Mucosa of stomach (tissue), 1 donor: Measurements from ENCODE around the gene DGKD.
A peak's percentile ranks its signal among the peaks of the same experiment; 100 is the strongest.

Experiments
- H3K27me3 ChIP-seq: one replicate; pipeline ENCODE4 v1.7.0; 2013; ENCODE audit warnings: mild to moderate bottlenecking, low read length; ENCODE audit not compliant: control insufficient read depth, insufficient read depth
- H3K36me3 ChIP-seq: one replicate; pipeline ENCODE4 v1.7.0; 2013; ENCODE audit warnings: low read length; ENCODE audit not compliant: control insufficient read depth, insufficient read depth
- H3K4me1 ChIP-seq: one replicate; pipeline ENCODE4 v1.7.0; 2013; ENCODE audit warnings: mild to moderate bottlenecking, low read length; ENCODE audit not compliant: control insufficient read depth, insufficient read depth
- H3K4me3 ChIP-seq: one replicate; pipeline ENCODE4 v1.7.0; 2013; ENCODE audit warnings: low read length
- H3K9ac ChIP-seq: one replicate; pipeline ENCODE4 v1.7.0; 2013; ENCODE audit warnings: mild to moderate bottlenecking, low read length, moderate library complexity
- H3K9me3 ChIP-seq: one replicate; pipeline ENCODE4 v1.7.0; 2013; ENCODE audit warnings: mild to moderate bottlenecking, low read length, moderate library complexity; ENCODE audit not compliant: control insufficient read depth
- donor health status: Pancreatic carcinoma.

DGKD gene

GRCh38 chr2:233341296-233341695 is 13.0 kb upstream of the DGKD start:
- Histone ChIP-seq H3K4me1 (peaks cover 10% of the 10 kb centered on the region), H3K27me3 (no peaks in the 10 kb centered on the region), H3K36me3 (no peaks in the 10 kb centered on the region), H3K9me3 (no peaks in the 10 kb centered on the region), H3K9ac (no peak overlapping the region), H3K4me3 (no peak overlapping the region)

GRCh38 chr2:233342301-233342700 is 12.0 kb upstream of the DGKD start:
- Histone ChIP-seq H3K36me3 (no peaks in the 10 kb centered on the region), H3K4me3 (no peak overlapping the region), H3K9ac (no peak overlapping the region), H3K4me1 (peaks cover 10% of the 10 kb centered on the region), H3K27me3 (no peaks in the 10 kb centered on the region), H3K9me3 (no peaks in the 10 kb centered on the region)

- no peaks in the 10 kb centered on the region for H3K36me3 ChIP-seq
- H3K9ac ChIP-seq = no peak overlapping the region
- no peaks in the 10 kb centered on the region for H3K27me3 ChIP-seq
- no peak overlapping the region for H3K4me3 ChIP-seq
- H3K9me3 ChIP-seq = no peaks in the 10 kb centered on the region
- peaks cover 9% of the 10 kb centered on the region for H3K4me1 ChIP-seq
Observed at GRCh38 chr2:233343171-233343705, 11.1 kb upstream of the DGKD start.

GRCh38 chr2:233346376-233346775 is 7.9 kb upstream of the DGKD start:
- Histone ChIP-seq H3K4me1 (peaks cover 21% of the 10 kb centered on the region), H3K9ac (no peak overlapping the region), H3K9me3 (no peaks in the 10 kb centered on the region), H3K4me3 (no peak overlapping the region), H3K36me3 (no peaks in the 10 kb centered on the region), H3K27me3 (no peaks in the 10 kb centered on the region)

- Histone ChIP-seq H3K9ac (no peak overlapping the region), H3K4me3 (no peak overlapping the region), H3K27me3 (no peaks in the 10 kb centered on the region)
Observed at GRCh38 chr2:233346930-233347329, 7.4 kb upstream of the DGKD start.

GRCh38 chr2:233349005-233349998 is 5.0 kb upstream of the DGKD start:
- H3K9ac ChIP-seq = no peak overlapping the region
- H3K4me1 ChIP-seq = peaks cover 32% of the 10 kb centered on the region
- no peak overlapping the region for H3K4me3 ChIP-seq
- no peaks in the 10 kb centered on the region for H3K9me3 ChIP-seq
- no peaks in the 10 kb centered on the region for H3K36me3 ChIP-seq
- no peaks in the 10 kb centered on the region for H3K27me3 ChIP-seq

More at GRCh38 chr2:233346930-233347329, 7.4 kb upstream of the DGKD start:
- Histone ChIP-seq H3K9me3 (no peaks in the 10 kb centered on the region), H3K36me3 (no peaks in the 10 kb centered on the region), H3K4me1 (peaks cover 21% of the 10 kb centered on the region)

GRCh38 chr2:233350708-233351107 is 3.6 kb upstream of the DGKD start:
- Histone ChIP-seq H3K9me3 (no peaks in the 10 kb centered on the region), H3K27me3 (no peaks in the 10 kb centered on the region), H3K36me3 (no peaks in the 10 kb centered on the region), H3K9ac (no peak overlapping the region), H3K4me1 (peaks cover 36% of the 10 kb centered on the region), H3K4me3 (no peak overlapping the region)

- Histone ChIP-seq H3K4me3 (no peak overlapping the region), H3K9me3 (no peaks in the 10 kb centered on the region), H3K9ac (no peak overlapping the region), H3K27me3 (no peaks in the 10 kb centered on the region), H3K4me1 (peaks cover 43% of the 10 kb centered on the region), H3K36me3 (no peaks in the 10 kb centered on the region)
Observed at GRCh38 chr2:233351423-233351822, 2.9 kb upstream of the DGKD start.

- peaks cover 51% of the 10 kb centered on the region for H3K4me1 ChIP-seq
- no peak overlapping the region for H3K9ac ChIP-seq
Observed at GRCh38 chr2:233352141-233352842, 2.0 kb upstream of the DGKD start.

GRCh38 chr2:233353101-233353768 is 1.1 kb upstream of the DGKD start:
- no peaks in the 10 kb centered on the region for H3K36me3 ChIP-seq
- H3K4me1 ChIP-seq = peaks cover 51% of the 10 kb centered on the region
- H3K9me3 ChIP-seq = no peaks in the 10 kb centered on the region
- peak overlapping the region; percentile 38 for H3K9ac ChIP-seq
- no peak overlapping the region for H3K4me3 ChIP-seq
- H3K27me3 ChIP-seq = no peaks in the 10 kb centered on the region

More at GRCh38 chr2:233352141-233352842, 2.0 kb upstream of the DGKD start:
- H3K9me3 ChIP-seq = no peaks in the 10 kb centered on the region
- no peak overlapping the region for H3K4me3 ChIP-seq
- no peaks in the 10 kb centered on the region for H3K27me3 ChIP-seq
- no peaks in the 10 kb centered on the region for H3K36me3 ChIP-seq

GRCh38 chr2:233354500-233354924 is 218 bp downstream of the DGKD start:
- no peak overlapping the region for H3K9ac ChIP-seq
- H3K36me3 ChIP-seq = no peaks in the 10 kb centered on the region

More at GRCh38 chr2:233354500-233354924, 218 bp downstream of the DGKD start:
- H3K27me3 ChIP-seq = no peaks in the 10 kb centered on the region
- H3K4me1 ChIP-seq = peaks cover 41% of the 10 kb centered on the region
- H3K9me3 ChIP-seq = no peaks in the 10 kb centered on the region
- no peak overlapping the region for H3K4me3 ChIP-seq
